Measurements from ENCODE around the gene ITPRID1. TPM values are rescaled to one million over a fixed set of nuclear protein-coding genes. Genes with fewer than 3 reads are reported as not detected.

The ITPRID1 gene
- total and polyA plus RNA-seq, 9 of the 15 experiments (the other 6 are each of a cell fraction or from before 2014, with no cell fraction given): not detected

DNA sequence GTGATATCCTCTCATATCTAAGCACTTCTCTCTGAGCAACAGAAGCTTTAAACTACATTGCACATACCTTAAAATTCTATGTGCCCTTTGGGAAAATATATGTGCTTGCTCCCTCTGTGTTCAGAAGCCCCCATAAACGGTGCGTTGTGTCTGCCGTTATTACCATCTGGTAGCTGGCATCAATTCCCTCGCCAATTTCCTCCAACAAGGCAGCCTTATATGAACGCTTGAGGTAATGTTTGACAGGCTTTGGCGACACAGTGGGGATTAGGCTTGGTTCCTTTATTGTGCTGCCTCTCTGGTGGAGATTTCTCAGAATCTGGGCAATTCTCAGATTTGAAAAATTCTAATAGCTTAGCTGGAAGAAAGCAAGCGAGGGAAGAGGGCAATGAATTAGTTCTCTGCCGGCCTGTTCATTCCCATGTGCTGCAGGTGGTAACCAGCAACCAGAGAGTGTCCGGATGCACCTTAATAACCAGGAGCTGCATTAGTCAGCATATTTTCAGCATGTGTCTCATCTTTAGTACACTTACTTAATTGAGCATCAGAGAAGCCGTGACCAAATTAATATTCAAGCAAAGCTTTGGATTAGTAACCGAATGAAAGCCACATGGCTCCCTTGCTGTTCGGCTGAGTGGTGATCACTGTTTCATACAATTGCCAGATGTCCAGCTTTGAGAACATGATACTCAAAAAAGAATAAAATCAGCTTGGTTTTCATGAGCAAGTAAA, 165.8 kb downstream of the ITPRID1 start:
- H2AFZ ChIP-seq (ENCODE audit: low read depth, low read length): no peak overlapping the region
- H3K36me3 ChIP-seq (ENCODE audit: control insufficient read depth, insufficient read depth, low read length): no peaks in the 10 kb centered on the region
- no peaks in the 10 kb centered on the region for H3K9me1 ChIP-seq (ENCODE audit: control insufficient read depth, insufficient read depth, low read length)
- no peaks in the 10 kb centered on the region for H3K79me2 ChIP-seq (ENCODE audit: control insufficient read depth, insufficient read depth, low read length)
- intact Hi-C loops (cut with micrococcal nuclease) (no loop called here), in situ Hi-C loops (cut with MboI) (no loop called here)
- no peak overlapping the region for H3K9ac ChIP-seq (ENCODE audit: insufficient read depth in 1 of 2, low read depth in 2 of 2, low read length in 2 of 2)
- ChIA-PET CTCF (ENCODE audit: low intra/inter-chr PET ratio) (no interaction called here), POLR2A (no interaction called here)
- H3K9me3 ChIP-seq (replicated peaks; ENCODE audit: control insufficient read depth, insufficient read depth, low read depth, low read length): no peaks in the 10 kb centered on the region
- no peaks in the 10 kb centered on the region for H3K4me1 ChIP-seq (replicated peaks in 1 of 2; ENCODE audit: control insufficient read depth in 2 of 2, insufficient read depth in 2 of 2, low read length in 2 of 2)
- H3K4me3 ChIP-seq: no peak overlapping the region
- no TSS peak for BruUV-seq (replicated peaks)
- H4K20me1 ChIP-seq (replicated peaks; ENCODE audit: control insufficient read depth, insufficient read depth, low read length): no peaks in the 10 kb centered on the region
- ATAC-seq (no peak), FAIRE-seq (no peak), DNase-seq (ENCODE audit: extremely low read depth in 1 of 4, low spot score in 3 of 4) (no peak)
- no peaks in the 10 kb centered on the region for H3K27me3 ChIP-seq (ENCODE audit: control insufficient read depth in 2 of 2, insufficient read depth in 2 of 2, low read length in 2 of 2)
- H3K4me2 ChIP-seq (ENCODE audit: insufficient read depth, low read length): no peak overlapping the region
- 0% methylated on average over 11 of the region's 12 CpGs for WGBS (ENCODE audit: insufficient coverage, low coverage, missing lambda C conversion rate)
- H3K27ac ChIP-seq (ENCODE audit: extremely low read depth, low read depth, low read length): no peak overlapping the region
- TF ChIP-seq ETS2 (tag; IDR thresholded peaks at IDR 0.05; ENCODE audit: borderline replicate concordance, poor library complexity, severe bottlenecking): no peak
- TF ChIP-seq NCOA4 (IDR thresholded peaks at IDR 0.05; ENCODE audit: partially characterized antibody): no peak
- no peak for TF ChIP-seq BCLAF1 (IDR thresholded peaks at IDR 0.05; ENCODE audit: borderline replicate concordance in 1 of 2, control insufficient read depth in 1 of 2, low read depth in 2 of 2, low read length in 1 of 2)
- no peak for TF ChIP-seq HDAC3 (IDR thresholded peaks at IDR 0.05; ENCODE audit: borderline replicate concordance, partially characterized antibody)
- TF ChIP-seq, protein P1, sequence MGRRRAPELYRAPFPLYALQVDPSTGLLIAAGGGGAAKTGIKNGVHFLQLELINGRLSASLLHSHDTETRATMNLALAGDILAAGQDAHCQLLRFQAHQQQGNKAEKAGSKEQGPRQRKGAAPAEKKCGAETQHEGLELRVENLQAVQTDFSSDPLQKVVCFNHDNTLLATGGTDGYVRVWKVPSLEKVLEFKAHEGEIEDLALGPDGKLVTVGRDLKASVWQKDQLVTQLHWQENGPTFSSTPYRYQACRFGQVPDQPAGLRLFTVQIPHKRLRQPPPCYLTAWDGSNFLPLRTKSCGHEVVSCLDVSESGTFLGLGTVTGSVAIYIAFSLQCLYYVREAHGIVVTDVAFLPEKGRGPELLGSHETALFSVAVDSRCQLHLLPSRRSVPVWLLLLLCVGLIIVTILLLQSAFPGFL (CRISPR knock-in tag; IDR thresholded peaks at IDR 0.05): no peak
- no peak for TF ChIP-seq ZNF695 (CRISPR knock-in tag; IDR thresholded peaks at IDR 0.05)
- TF ChIP-seq, protein P2, sequence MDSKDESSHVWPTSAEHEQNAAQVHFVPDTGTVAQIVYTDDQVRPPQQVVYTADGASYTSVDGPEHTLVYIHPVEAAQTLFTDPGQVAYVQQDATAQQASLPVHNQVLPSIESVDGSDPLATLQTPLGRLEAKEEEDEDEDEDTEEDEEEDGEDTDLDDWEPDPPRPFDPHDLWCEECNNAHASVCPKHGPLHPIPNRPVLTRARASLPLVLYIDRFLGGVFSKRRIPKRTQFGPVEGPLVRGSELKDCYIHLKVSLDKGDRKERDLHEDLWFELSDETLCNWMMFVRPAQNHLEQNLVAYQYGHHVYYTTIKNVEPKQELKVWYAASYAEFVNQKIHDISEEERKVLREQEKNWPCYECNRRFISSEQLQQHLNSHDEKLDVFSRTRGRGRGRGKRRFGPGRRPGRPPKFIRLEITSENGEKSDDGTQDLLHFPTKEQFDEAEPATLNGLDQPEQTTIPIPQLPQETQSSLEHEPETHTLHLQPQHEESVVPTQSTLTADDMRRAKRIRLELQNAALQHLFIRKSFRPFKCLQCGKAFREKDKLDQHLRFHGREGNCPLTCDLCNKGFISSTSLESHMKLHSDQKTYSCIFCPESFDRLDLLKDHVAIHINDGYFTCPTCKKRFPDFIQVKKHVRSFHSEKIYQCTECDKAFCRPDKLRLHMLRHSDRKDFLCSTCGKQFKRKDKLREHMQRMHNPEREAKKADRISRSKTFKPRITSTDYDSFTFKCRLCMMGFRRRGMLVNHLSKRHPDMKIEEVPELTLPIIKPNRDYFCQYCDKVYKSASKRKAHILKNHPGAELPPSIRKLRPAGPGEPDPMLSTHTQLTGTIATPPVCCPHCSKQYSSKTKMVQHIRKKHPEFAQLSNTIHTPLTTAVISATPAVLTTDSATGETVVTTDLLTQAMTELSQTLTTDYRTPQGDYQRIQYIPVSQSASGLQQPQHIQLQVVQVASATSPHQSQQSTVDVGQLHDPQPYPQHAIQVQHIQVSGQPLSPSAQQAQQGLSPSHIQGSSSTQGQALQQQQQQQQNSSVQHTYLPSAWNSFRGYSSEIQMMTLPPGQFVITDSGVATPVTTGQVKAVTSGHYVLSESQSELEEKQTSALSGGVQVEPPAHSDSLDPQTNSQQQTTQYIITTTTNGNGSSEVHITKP (IDR thresholded peaks at IDR 0.05; ENCODE audit: partially characterized antibody): no peak
- TF ChIP-seq SIX5 (IDR thresholded peaks at IDR 0.05; ENCODE audit: borderline replicate concordance in 1 of 2, insufficient read depth in 1 of 2, low read depth in 1 of 2, low read length in 2 of 2): no peak
- no peak for TF ChIP-seq CBFA2T2 (conservative IDR thresholded peaks at IDR 0.05)
- TF ChIP-seq ZNF347 (CRISPR knock-in tag; IDR thresholded peaks at IDR 0.05; ENCODE audit: low read depth): no peak
- TF ChIP-seq ZNF408 (CRISPR knock-in tag; IDR thresholded peaks at IDR 0.05; ENCODE audit: low read depth): no peak
- no peak for TF ChIP-seq RBM15 (IDR thresholded peaks at IDR 0.05; ENCODE audit: insufficient read depth, low read length)
